Activated CD8-positive, alpha-beta memory T cell treated with anti-CD3 and anti-CD28 coated beads, Interleukin-2, amount 50 U/mL, for 48 hours (primary cell): ENCODE data around the gene FSIP1.

Source experiments
- DNase-seq: peaks from one replicate; pipeline ENCODE4 v3.0.0-alpha.2; 2020

Gene FSIP1

DNA sequence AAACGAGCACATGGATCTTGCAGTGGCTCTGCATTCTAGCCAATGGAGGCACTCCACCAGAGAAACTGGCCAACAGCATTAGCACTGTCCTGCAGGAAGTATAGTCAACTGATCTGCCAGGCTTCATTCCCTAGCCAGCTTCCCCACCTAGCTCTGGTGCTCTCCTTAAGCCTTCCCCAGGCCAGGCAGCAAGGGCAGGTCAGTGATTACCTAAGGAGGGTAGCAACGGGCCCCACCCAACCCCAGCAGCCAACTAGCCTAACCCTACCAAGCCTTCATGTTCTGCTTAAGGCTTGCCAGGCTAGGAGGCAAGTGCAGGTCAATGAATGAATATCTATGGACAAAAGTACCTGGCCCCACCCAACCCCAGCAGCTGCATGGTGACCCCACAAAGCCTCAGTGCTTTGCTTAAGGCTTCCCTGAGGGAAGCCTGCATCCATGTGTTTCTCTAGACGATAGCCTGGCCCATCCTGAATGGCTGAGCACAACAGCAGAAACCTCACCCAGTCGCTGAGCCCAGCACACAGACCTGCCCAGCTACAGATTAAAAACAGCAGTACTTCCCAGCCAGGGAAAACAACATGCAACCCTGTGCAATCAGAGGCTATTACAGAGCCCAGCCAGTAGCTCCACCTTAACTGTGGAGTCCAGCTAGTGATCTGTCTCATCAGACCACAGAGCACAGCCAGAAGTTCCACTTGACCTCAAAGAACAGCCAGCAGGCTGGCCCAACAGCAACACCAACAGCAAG lies 173.3 kb downstream of the FSIP1 start:
- no peak for DNase-seq

DNA sequence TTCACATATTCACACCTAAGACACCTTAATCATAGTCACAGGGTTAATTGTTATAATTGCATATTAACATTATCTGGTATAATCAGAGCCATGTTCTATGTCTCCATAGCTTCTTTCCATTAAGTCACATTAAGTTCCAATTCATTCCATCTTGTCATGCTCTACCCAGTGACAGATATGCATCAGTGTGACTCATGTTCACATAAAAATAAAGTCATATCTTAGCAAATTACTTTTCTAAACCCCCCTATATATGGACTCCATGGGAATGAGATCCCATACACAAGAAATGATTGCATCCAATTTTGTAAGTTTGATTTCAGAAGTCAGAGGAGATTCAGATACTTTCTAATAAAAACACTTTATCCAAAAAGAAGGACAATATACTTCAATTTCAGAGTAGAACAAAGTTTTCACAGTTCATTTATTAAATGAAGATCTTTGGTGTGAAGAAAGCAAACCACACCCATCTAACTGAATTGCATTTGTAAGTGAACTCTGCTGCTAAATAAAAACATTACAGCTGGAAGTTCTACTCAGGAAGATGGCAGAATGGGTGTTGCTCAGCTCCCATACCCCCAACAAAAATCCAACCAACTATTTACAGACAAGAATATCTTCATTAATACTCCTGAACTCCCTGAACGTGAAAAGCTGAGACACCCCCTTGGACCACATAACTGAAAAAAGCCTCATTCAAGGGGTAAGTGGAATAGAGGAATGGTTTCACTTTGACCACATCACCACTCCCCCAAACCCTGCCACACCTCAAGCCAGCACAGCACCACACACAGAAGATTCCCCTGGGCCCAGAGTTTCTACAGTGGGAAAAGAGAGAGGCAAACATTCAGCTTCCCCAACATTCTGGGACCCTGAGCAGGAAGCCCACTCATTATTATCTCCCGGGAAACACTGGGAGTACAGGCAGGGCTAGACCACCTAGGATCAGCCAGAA lies 174.2 kb downstream of the FSIP1 start:
- DNase-seq: no peak

DNA sequence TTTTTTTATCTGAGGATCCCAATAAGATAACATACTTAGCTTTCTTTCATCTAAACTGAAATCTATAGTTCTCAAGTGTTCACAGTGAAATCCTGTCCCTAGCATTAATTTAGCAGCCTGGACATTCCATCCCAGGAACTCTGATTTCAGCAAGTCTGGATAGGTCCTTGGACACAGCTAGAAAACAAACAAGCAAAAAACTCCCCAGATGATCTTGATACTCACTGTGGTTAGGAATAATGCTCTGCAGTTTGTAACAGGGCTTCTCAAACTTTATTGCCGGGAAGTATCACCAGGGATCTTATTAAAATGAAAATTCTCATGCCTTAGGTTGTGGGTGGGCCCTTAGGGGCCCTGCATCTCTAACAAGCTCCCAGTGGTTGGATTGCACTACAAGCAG lies 177.5 kb downstream of the FSIP1 start:
- no peak for DNase-seq

DNA sequence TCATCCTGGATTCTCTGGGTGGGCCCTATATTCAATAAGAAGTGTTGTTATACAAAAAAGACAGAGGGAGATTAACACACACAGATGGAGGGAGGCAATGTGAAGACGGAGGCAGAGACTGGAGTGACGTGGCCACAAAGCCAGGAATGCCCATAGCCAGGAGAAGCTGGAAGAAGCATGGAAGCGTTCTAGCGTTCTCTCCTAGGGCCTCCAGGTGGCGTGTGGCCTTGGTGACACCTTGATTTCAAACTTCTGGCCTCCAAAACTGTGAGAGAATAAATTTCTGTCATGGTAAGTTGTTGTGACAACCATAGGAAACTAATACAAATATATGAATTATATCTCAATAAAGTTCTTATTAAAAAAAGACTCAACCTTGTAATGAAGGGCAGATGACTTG lies 180.5 kb downstream of the FSIP1 start:
- DNase-seq: no peak

DNA sequence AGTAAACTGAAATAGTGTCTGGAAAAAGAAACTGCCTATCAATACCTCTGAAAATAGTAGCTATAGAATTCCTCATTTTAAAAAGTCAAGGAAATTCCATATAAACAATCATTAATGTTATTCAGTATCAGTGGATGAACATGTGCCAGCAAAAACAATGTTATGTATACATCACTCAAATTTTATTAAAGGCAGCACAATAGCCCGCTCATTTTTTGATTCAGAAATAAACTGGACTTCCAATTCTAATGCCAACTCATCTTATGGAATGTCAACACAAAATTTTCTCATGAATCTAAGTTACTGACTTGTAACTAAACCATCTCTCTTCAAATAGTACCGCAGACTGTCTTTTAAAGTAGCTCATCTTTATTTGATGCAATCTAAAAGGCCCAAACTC lies 182.8 kb downstream of the FSIP1 start:
- DNase-seq: no peak

DNA sequence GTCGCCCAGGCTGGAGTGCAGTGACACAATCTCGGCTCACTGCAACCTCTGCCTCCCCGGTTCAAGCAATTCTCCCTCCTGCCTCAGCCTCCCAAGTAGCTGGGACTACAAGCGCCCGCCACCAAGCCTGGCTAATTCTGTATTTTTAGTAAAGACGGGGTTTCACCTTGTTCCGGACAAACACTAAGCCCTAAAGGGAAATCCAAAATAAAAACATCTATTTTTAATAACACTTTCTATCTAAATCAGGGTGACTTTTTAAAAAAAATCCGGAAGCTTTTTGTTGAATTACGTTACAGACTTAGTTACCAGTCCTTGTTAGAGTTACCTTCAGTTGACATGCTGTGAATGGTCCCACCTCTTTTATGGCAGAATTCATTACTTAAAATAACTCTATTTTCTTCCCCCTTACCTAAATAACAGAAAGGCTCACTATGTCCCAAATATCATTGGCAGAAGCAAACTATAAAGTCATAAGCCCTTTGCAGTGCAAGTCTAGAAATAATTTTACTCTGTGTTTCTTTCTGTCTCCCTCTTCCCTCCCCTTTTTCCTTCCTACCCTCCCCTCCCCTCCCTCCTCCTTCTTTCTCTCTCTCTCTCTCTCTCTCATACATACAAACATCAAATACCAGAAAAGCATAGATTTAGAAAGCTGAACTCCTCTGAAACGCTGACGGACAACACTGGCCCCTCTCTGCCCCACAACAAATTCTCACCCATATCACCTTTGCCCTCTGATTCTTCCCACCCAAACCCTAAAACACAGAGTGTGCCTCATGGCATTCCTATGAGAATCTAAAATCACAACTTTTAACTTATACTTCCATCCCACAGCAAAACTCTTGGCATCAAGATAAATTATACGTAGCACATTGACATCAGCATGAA lies 183.4 kb downstream of the FSIP1 start:
- DNase-seq: no peak

DNA sequence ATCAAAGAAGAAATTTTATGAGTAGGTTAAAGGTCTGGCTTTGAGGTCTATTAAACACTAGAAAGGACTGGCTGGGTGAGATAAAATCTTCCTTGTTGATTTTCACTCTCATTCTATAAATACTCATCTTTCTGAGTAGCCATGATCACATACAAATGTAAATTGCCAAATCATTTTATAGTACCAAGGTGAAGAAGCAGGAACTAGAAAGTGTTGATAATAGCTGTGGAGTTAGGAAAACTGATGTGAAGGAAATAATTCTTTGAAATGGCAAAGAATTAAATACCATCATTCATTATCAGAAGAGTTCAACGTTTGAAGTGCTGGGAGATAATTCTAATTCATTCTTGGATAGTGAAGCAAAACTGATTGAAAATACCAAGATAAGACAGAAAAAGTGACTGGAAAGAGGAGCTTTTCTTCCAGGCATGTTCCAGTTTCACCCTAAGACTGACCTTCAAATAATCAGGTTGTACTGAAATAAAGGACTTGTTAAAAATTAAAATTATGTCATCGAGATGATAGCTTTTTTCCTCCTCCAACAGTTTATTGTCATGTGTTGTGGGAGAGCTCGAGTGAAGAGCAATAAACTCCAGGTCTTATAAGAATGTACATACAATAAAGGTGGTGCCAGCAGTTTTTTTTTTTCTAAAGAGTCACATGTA lies 184.3 kb downstream of the FSIP1 start:
- DNase-seq: no peak

DNA sequence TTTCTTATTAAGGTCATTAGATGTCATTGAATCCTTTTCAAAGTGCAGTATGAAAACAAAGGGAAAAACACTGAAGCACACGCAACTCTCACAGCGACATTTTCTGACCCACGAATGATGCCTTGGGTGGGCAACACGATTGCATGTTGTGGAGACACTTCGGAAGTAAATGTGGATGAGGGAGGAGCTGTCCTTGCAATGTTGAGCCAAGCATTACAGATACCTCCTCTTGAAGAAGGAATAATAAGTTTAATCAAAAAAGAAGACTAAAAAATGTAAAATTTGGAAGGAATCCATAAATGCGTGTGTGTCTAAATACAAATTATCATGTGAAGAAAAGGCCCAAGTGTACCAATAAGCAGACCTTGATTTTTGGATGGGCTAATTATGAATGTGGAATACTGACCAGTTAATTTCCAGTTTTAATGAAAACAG lies 184.9 kb downstream of the FSIP1 start:
- DNase-seq: no peak

DNA sequence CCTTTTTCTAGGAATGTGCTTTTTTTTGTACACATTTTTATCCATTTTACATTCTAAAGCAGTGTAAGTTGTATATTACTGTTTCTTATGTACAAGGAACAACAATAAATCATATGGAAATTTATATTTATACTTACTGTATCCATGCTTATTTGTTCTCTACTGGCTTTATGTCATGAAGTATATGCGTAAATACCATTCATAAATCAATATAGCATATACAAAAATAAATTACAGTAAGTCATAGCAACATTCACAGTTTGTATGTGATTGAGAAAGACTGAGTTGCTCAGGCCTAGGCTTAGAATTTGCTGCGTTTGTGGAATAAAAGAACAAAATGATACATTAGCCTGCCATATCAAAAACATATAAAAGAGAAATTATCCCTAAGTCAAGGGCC lies 185.3 kb downstream of the FSIP1 start:
- no peak for DNase-seq

DNA sequence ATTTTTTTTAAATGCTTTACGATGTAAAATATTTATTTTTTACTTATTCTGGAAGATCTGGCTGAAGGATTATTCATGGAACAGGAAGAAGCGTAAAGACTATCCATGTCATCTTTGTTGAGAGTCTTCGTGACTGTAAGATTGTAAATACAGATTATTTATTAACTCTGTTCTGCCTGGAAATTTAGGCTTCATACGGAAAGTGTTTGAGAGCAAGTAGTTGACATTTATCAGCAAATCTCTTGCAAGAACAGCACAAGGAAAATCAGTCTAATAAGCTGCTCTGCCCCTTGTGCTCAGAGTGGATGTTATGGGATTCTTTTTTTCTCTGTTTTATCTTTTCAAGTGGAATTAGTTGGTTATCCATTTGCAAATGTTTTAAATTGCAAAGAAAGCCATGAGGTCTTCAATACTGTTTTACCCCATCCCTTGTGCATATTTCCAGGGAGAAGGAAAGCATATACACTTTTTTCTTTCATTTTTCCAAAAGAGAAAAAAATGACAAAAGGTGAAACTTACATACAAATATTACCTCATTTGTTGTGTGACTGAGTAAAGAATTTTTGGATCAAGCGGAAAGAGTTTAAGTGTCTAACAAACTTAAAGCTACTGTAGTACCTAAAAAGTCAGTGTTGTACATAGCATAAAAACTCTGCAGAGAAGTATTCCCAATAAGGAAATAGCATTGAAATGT lies 186.1 kb downstream of the FSIP1 start:
- no peak for DNase-seq

DNA sequence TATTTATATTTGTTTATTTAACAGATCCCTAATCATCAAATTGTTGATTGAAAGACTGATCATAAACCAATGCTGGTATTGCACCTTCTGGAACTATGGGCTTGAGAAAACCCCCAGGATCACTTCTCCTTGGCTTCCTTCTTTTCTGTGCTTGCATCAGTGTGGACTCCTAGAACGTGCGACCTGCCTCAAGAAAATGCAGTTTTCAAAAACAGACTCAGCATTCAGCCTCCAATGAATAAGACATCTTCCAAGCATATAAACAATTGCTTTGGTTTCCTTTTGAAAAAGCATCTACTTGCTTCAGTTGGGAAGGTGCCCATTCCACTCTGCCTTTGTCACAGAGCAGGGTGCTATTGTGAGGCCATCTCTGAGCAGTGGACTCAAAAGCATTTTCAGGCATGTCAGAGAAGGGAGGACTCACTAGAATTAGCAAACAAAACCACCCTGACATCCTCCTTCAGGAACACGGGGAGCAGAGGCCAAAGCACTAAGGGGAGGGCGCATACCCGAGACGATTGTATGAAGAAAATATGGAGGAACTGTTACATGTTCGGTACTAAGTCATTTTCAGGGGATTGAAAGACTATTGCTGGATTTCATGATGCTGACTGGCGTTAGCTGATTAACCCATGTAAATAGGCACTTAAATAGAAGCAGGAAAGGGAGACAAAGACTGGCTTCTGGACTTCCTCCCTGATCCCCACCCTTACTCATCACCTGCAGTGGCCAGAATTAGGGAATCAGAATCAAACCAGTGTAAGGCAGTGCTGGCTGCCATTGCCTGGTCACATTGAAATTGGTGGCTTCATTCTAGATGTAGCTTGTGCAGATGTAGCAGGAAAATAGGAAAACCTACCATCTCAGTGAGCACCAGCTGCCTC lies 187.1 kb downstream of the FSIP1 start:
- no peak for DNase-seq

DNA sequence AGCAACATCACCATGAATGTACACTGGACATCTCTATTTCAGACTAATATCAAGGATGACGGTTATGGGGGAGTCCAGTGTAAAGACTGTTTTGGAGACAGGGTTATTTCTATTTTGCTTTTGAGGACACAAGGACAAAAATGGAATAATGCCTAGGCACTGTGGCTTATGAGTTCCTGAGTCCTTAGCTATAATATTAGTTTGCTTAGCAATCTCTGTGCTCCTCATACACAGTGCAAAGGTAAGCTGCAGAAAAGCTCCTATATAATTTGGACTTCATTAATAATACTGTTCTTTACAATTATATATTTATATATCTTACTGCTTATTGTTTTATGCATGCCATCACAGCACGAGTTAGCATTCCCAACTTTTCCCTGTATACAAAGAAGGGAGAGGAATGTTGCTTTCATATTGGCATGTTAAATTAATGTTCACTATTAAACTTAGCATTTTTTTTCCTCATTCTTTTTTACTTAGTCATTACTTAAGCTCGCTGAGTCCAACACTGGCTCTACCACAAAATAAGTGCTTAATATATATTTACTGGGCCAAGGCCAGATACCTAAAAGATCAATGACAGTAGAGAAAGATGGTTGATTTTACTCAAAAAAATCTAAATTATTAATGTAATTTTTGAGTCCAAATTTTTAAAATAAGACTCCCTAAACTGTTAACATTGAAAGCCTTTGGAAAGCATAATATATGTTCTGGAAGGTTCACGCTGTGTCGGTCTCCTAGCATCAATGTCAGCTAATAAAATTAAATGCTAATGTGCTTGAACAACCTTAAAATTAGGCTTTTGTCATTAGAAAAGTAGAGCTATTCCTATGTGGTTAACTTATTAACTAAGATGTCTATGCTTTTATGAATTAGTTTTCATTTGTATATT lies 187.9 kb downstream of the FSIP1 start:
- DNase-seq: no peak

DNA sequence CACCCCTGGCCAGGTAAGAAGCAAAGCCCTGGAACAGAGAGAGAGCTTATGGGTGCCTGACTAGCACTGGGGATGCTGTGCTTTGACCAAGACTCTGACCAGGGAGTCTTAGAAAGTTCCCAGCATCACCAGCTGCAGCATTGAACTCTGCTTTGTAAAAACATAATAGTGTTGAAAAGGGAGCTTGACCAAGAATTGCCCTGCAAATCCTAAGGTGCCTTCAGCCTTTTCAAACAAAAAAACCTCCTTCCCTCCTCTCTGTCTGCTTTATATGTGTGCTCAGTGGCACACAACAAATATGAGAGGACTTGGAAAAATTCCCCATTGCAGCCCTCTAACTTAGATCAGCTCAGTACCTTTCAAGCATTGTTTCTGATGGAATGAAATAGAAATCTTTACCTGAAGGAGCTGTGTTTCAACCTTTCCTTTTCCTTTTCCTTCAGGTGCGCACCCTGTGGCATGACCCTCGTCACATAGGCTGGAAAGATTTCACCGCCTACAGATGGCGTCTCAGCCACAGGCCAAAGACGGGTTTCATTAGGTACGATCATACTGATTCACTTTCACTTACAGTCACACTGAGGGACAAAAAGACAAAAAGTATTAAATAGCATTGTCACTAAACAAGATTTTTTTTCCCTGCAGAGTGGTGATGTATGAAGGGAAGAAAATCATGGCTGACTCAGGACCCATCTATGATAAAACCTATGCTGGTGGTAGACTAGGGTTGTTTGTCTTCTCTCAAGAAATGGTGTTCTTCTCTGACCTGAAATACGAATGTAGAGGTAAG lies 188.8 kb downstream of the FSIP1 start:
- no peak for DNase-seq

DNA sequence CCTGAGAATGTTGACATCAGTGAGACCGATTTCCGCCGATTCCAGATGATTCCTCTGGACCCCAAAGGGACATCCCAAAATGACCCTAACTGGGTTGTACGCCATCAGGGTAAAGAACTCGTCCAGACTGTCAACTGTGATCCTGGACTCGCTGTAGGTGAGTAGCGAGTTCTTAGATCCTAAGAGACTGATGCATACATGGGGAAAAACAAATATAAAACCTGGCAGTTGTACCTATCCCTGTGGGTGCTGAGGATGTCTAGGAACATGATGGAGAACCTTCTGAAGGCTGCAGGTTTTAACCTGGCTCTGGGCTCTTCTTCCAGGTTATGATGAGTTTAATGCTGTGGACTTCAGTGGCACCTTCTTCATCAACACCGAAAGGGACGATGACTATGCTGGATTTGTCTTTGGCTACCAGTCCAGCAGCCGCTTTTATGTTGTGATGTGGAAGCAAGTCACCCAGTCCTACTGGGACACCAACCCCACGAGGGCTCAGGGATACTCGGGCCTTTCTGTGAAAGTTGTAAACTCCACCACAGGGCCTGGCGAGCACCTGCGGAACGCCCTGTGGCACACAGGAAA lies 189.5 kb downstream of the FSIP1 start:
- no peak for DNase-seq

DNA sequence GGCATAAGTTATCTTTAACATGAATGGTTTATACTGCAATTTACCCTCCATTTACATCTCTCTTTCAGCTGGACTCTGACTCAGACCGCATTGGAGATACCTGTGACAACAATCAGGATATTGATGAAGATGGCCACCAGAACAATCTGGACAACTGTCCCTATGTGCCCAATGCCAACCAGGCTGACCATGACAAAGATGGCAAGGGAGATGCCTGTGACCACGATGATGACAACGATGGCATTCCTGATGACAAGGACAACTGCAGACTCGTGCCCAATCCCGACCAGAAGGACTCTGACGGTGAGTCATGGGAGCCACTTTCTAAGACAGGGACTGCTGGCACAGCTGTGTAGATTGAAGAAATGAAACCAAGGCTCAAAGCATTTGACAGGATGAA lies 190.1 kb downstream of the FSIP1 start:
- DNase-seq: no peak

DNA sequence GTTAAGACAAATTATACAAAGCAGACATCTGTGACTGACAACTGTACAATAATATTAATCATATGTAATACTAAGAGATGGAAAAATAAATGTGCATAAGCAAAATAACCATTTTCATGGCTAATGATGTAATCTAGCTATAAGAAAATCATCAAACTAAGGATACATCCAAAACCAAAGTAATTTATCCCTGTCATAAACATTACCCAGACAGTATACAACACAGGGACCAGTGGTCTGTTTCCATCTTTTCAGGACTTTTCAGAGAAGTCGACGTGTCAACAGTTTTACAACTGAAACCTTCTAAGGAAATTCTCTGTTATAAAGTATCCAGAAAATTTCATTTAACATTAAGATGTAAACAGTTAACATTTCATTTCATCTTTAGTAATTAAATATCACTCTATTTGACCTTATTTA lies 190.7 kb downstream of the FSIP1 start:
- DNase-seq: no peak

DNA sequence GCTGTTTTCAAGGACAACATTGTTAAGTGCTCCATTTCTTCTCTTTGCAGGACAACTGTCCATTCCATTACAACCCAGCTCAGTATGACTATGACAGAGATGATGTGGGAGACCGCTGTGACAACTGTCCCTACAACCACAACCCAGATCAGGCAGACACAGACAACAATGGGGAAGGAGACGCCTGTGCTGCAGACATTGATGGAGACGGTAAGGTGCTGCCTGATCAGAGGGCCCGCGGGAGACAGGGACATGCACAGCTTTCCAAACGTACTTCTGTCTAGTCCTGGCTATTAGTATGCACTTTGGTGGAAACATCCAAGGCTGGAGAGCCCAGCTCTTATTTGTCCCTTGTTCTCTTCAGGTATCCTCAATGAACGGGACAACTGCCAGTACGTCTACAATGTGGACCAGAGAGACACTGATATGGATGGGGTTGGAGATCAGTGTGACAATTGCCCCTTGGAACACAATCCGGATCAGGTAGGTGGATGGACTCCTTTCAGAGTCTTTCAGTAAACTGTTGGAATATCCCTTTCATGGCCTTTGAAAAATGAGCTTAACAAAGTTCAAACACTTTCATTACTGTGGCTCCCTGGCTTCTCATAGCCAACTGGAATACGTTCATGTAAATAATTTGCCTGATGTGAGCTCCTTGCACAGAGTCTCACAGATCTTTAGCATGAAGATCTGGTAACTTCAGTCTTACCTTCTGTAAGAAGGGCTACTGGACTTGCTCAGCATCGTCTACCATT lies 191.3 kb downstream of the FSIP1 start:
- DNase-seq: no peak
